ENCODE measurements around the gene CST8.

Gene CST8

DNA sequence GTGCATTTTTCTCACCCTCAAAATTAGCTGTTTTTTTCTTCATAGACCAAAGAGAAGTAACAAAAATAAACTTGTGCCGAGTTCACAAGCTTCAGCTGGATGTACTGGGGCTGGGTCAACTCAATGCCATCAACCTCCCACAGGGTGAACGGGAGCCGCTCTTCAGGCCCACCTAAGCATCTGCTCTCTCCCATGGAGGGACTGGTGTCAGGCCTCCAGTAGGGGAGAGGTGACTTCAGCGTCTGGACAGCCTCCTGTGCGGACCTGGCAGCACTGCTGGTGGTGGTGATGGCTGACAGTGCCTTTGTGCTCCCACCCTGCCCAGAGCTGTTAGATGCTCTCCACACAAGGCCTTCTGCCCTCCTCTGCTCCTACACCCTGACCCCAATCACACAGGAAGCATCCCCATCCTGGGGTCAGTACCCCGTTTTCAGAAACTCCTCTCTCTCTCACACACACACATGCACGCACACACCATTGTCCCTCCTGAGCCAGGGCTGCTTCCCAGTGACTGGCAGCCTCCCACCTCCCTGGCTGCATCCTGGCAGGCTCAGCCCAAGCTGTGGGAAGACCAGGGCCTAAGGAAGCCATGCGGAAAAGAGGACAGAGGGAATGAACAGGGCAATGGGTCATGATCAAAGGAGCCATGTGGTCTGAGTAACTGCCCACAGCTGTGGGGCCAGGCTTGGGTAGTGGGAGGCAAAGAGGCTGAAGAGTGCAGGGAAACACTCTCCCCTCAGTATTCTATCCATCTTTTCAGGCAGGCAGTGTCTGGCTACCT, 17.7 kb downstream of the CST8 start:
- DNase-seq (ENCODE audit: low read depth in 2 of 2) = no peak
- H3K4me3 ChIP-seq (replicated peaks in 1 of 2; ENCODE audit: low read depth in 2 of 2, low read length in 2 of 2) = no peak overlapping the region
- TF ChIP-seq, protein P1, sequence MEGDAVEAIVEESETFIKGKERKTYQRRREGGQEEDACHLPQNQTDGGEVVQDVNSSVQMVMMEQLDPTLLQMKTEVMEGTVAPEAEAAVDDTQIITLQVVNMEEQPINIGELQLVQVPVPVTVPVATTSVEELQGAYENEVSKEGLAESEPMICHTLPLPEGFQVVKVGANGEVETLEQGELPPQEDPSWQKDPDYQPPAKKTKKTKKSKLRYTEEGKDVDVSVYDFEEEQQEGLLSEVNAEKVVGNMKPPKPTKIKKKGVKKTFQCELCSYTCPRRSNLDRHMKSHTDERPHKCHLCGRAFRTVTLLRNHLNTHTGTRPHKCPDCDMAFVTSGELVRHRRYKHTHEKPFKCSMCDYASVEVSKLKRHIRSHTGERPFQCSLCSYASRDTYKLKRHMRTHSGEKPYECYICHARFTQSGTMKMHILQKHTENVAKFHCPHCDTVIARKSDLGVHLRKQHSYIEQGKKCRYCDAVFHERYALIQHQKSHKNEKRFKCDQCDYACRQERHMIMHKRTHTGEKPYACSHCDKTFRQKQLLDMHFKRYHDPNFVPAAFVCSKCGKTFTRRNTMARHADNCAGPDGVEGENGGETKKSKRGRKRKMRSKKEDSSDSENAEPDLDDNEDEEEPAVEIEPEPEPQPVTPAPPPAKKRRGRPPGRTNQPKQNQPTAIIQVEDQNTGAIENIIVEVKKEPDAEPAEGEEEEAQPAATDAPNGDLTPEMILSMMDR (IDR thresholded peaks at IDR 0.05; ENCODE audit: low read depth, low read length) = no peak

DNA sequence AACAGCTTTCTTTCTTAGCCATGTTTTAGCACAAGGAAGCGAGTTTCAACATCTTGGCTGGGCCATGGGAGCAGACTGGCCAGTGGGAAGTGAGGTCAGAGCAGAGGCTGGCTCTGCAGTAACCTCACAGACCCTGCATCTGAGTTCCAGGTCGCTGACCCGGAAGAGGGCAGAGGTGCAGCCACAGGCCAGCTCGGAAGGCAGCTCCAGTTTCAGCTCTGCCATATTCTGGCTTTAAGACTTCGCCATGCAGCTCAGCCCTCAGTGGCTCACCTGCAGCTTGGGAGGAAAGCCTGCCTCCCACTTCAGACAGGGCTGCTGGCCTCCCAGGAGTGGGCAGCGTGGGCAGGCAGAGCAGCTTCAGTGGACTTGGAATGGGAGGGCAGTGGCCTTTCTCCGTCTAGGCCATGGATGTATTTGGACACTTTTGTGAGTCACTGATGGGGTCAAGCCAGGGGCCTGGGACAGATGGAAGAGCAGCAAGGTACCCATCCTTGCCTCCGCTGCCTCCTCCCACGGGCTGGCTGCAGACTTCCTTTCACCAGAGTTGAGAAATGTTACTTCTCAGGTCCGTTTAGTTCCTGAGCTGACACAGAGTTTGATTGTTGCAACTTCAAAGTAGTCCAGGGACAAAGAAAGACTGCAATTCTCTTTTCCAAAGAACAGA, 18.5 kb downstream of the CST8 start:
- H3K4me3 ChIP-seq (replicated peaks in 1 of 2; ENCODE audit: low read depth in 2 of 2, low read length in 2 of 2) = no peak overlapping the region
- no peak for DNase-seq (ENCODE audit: low read depth in 2 of 2)
- TF ChIP-seq, protein P1 (IDR thresholded peaks at IDR 0.05; ENCODE audit: low read depth, low read length) = no peak

DNA sequence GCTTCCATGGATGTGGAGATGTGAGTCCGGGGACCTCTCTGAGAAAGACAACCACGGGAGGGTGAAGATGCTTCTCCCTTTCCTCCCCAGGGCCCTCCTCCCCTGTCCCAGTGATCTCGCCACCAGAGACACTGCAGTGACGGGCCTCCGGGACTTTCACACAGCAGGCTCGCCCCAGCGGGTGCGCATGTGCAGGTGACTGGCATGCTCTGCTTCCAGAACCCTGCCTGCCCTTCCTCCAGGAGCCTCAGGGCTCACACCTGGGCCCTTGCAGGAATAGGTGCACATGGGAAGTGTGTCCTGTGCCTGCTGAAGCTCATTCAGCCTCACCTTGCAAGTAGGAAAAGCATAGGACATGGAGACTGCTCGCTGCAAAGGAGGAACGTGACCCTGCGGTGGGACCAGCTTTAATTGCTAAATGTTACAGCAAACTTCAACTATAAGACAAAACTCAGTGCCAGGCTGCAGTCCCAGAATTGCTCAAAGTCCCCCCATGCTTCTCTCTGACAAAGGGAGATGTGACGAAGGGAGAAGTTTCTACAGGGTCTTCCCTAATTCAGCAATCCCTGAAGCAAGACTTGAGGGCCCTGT, 19.2 kb downstream of the CST8 start:
- TF ChIP-seq, protein P1 (IDR thresholded peaks at IDR 0.05; ENCODE audit: low read depth, low read length) = no peak
- DNase-seq (ENCODE audit: low read depth in 2 of 2) = no peak
- no peak overlapping the region for H3K4me3 ChIP-seq (replicated peaks in 1 of 2; ENCODE audit: low read depth in 2 of 2, low read length in 2 of 2)

DNA sequence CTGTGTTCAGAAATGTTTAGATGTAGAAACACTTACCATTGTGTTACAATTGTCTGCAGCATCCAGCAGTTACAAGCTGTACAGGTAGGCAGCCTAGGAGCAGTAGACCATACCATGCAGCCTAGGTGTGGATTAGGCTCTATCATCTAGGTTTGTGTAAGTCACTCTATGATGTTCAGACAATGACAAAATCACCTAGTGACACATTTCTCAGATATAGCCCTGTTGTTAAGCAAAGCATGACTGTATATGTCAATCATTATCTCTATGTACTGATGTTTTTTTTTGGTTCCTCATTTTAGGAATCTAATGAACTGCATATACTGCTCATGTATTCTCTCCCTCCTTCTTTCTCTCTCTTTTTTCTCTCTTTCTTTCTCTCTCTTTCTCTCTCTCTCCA, 22.2 kb downstream of the CST8 start:
- TF ChIP-seq, protein P1 (IDR thresholded peaks at IDR 0.05; ENCODE audit: low read depth, low read length) = no peak
- no peak overlapping the region for H3K4me3 ChIP-seq (replicated peaks in 1 of 2; ENCODE audit: low read depth in 2 of 2, low read length in 2 of 2)
- no peak for DNase-seq (ENCODE audit: low read depth in 2 of 2)

DNA sequence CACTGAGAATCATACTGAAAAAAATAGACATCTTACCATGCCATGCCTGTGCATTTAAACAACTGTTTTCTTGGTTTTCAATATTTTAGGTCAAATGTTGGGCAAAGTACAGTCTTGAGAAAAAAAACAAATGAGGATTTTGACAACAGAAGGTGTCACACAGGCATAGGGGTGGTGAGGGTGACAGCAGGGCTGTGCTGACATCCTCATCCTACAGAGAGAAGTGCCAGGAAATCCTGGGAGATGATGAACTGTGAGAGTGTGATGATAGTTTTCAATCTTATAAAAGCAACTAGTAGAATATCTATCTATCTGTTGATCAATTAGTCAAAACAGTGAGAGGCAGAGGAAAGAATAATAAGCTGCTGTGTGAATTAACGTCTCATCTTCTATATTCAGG, 23.9 kb downstream of the CST8 start:
- no peak overlapping the region for H3K4me3 ChIP-seq (replicated peaks in 1 of 2; ENCODE audit: low read depth in 2 of 2, low read length in 2 of 2)
- TF ChIP-seq, protein P1 (IDR thresholded peaks at IDR 0.05; ENCODE audit: low read depth, low read length) = no peak
- no peak for DNase-seq (ENCODE audit: low read depth in 2 of 2)

DNA sequence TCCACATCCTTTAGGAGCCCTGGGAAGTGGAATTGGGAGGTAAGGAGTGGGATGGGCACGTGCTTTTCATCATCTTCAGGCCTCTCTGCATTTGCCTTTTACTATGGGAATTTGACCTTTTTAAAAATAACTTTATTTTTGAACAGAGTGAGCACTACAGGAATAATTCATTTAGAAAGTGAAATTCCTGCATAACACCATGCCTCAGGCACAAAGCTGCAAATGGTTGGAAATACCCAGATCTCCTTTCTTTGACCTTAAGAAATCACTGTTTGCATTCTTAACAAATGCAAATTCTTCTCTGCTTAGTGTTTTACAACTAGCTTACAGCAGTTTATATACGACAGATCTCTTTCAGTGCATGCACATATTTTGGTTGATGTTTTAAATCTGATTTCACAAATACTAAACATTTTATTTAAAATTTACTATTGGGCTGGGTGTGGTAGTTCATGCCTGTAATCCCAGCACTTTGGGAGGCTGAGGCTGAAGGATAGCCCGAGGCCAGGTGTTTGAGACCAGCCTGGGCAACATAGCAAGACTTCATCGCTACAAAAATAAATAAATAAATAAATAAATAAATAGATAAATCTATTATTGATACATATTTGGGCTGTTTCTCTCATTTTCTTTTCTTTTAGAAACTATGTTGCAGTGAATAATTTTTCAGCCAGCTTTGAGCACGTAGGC, 24.5 kb downstream of the CST8 start:
- DNase-seq (ENCODE audit: low read depth in 2 of 2) = no peak
- H3K4me3 ChIP-seq (replicated peaks in 1 of 2; ENCODE audit: low read depth in 2 of 2, low read length in 2 of 2) = no peak overlapping the region
- TF ChIP-seq, protein P1 (IDR thresholded peaks at IDR 0.05; ENCODE audit: low read depth, low read length) = no peak

All from cardiac fibroblast (primary cell).